HG03097 (cell line): ENCODE data around the gene NPIPB8.
"Not testable (repeated sequence)": the region's sequence is repeated elsewhere in the genome, so short reads cannot be mapped to it uniquely, and the experiment has no call there.

ENCODE experiments used
- ATAC-seq: cut with Tn5 transposase; IDR thresholded peaks from one replicate; pipeline ENCODE4 v1.9.1; 2021; ENCODE audit not compliant: unreplicated experiment, low FRiP score

The NPIPB8 gene

GRCh38 chr16:28606291-28607115 is 31.4 kb upstream of the NPIPB8 start:
- no peak for ATAC-seq

- ATAC-seq, result no peak
These were observed 30.7 kb upstream of the NPIPB8 start for GRCh38 chr16:28607116-28607623.

GRCh38 chr16:28607681-28608495 is 30.0 kb upstream of the NPIPB8 start:
- ATAC-seq, result not testable (repeated sequence)

- ATAC-seq, result not testable (repeated sequence)
These were observed 29.4 kb upstream of the NPIPB8 start for GRCh38 chr16:28608496-28608808.

GRCh38 chr16:28608867-28609596 is 28.8 kb upstream of the NPIPB8 start:
- ATAC-seq, result not testable (repeated sequence)

GRCh38 chr16:28609631-28610594 is 28.0 kb upstream of the NPIPB8 start, which contains the start of gene SULT1A1:
Gene SULT1A1 (minus strand): TSS chr16:28610044. CDS start chr16:28608855, 1,189 bp downstream.
- no peak for ATAC-seq

- ATAC-seq, result no peak
These were observed 27.2 kb upstream of the NPIPB8 start for GRCh38 chr16:28610595-28611191.

- not testable (repeated sequence) for ATAC-seq
These were observed 25.2 kb upstream of the NPIPB8 start for GRCh38 chr16:28612359-28613280.

- not testable (repeated sequence) for ATAC-seq
These were observed 24.0 kb upstream of the NPIPB8 start for GRCh38 chr16:28613912-28614311.

GRCh38 chr16:28614561-28614960 is 23.3 kb upstream of the NPIPB8 start:
- not testable (repeated sequence) for ATAC-seq

- ATAC-seq, result not testable (repeated sequence)
These were observed 22.2 kb upstream of the NPIPB8 start for GRCh38 chr16:28615486-28616223.

GRCh38 chr16:28616224-28616577 is 21.7 kb upstream of the NPIPB8 start:
- ATAC-seq, result not testable (repeated sequence)

- no peak for ATAC-seq
These were observed 21.2 kb upstream of the NPIPB8 start for GRCh38 chr16:28616636-28617035.

- ATAC-seq, result no peak
These were observed 20.0 kb upstream of the NPIPB8 start for GRCh38 chr16:28617874-28618273.

GRCh38 chr16:28620316-28620715 is 17.5 kb upstream of the NPIPB8 start:
- ATAC-seq, result not testable (repeated sequence)

GRCh38 chr16:28621481-28622155 is 16.2 kb upstream of the NPIPB8 start:
- ATAC-seq, result no peak
